ENCODE measurements around the gene TGM5.
"Not testable (repeated sequence)": the region's sequence is repeated elsewhere in the genome, so short reads cannot be mapped to it uniquely, and the experiment has no call there.

The TGM5 gene, protein sequence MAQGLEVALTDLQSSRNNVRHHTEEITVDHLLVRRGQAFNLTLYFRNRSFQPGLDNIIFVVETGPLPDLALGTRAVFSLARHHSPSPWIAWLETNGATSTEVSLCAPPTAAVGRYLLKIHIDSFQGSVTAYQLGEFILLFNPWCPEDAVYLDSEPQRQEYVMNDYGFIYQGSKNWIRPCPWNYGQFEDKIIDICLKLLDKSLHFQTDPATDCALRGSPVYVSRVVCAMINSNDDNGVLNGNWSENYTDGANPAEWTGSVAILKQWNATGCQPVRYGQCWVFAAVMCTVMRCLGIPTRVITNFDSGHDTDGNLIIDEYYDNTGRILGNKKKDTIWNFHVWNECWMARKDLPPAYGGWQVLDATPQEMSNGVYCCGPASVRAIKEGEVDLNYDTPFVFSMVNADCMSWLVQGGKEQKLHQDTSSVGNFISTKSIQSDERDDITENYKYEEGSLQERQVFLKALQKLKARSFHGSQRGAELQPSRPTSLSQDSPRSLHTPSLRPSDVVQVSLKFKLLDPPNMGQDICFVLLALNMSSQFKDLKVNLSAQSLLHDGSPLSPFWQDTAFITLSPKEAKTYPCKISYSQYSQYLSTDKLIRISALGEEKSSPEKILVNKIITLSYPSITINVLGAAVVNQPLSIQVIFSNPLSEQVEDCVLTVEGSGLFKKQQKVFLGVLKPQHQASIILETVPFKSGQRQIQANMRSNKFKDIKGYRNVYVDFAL

DNA sequence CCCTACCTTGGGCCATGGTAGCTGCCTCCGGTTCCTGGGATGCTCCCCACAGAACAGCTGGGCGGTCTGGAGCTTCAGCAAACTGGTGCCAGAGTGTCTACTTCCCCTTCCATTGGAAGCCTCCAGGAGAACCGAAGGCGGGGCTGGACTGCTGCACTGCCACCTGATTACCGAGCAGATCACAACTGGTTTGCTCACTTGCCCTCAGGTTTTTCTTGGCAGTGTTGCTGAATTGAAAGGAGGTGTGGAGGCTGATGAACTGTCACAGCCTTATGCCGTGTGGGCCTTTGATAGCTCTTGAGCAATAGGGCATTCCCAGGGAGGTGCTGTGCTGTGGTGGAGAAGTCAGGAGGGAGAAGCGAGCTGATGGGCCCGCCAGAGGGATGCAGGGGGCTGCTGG lies at the start of gene TGM5:
Gene TGM5, minus strand, starts transcription at position 95 of the 400 bp plus-strand sequence. Its CDS starts 79 bp downstream, at position 16.
- DNase-seq: no peak

DNA sequence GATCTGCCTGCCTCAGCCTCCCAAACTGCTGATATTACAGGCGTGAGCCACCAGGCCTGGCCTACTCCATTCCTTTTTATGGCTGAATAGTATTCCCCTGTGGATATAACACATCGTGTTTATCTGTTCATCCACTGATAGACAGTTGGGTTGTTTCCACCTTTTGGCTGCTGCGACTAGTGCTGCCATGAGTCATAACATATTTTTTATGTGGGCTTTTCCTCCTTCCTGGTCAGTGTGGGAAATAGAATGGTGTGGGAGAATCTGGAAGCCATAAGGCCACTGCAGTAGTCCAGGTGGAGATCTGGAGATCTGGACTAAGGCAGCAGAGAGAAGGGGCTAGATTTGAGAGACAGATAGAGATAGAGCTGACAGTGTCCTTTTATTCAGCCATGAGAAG lies 47.4 kb upstream of the TGM5 start:
- no peak for DNase-seq

DNA sequence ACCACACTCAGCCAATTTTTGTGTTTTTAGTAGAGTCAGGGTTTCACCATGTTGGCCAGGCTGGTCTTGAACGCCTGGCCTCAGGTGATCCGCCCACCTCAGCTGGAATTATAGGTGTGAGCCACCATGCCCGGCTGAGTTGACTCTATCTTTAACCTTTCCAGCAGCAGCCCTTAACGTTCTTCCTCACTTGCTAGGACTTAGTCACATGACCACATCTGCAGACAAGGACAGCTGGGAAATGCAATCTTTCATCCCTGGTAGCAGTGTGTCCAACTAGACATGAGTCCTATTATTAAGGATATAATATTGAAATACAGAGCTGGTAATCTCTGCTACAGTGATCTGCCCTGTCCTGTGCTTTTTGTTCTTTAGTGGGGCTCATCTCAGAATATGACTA lies 45.6 kb upstream of the TGM5 start:
- DNase-seq: no peak

DNA sequence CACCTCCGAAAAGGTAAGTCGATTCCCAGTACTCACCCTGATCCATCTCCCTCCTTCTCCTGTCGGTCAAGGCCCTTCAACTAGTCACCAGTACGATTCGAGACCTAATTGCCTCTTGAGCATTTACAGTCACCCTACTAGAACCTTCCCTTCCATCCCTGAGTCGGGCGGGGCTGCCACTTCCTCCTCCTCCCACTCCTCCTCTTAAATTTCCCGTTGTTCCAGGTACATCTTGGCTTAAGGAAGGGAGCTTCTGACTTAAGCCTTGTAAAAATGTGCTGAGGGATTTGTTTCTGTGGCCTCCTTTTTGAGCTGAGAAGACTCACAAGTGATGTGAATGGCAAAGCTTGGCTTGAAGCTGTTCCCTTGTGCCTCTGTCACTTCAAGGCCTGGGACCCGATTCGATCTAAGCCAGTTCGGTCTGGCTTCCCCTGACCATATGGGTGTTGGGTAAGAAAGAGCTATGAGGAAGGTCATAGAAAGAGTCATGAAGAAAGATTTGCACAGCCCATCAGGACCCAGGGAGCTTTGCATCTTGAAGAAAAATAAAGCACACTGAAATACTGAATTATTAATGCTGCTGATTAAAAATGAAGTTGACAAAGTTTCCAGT lies 35.6 kb upstream of the TGM5 start, which contains the start of gene TGM7:
Gene TGM7, minus strand, starts transcription at position 51 of the 613 bp plus-strand sequence.
- no peak for DNase-seq

DNA sequence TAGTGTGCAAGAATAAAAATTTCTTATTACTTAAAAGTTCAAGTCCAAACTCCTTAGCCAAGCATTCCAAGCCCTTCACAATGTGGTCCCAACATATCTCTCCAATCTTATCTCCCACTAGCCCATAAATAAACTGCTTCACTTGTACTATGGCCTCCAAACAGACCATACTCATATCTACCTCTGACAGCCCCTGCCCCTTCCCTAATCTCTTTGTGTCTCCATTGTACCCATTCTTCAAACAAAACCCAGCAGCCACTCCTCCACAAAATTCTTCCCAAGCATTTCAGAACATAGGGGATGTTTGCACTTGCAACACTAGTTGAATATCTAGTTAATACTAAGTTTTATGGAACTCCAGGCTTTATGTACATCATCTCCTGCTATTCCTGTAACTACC lies 33.2 kb upstream of the TGM5 start:
- DNase-seq: no peak

DNA sequence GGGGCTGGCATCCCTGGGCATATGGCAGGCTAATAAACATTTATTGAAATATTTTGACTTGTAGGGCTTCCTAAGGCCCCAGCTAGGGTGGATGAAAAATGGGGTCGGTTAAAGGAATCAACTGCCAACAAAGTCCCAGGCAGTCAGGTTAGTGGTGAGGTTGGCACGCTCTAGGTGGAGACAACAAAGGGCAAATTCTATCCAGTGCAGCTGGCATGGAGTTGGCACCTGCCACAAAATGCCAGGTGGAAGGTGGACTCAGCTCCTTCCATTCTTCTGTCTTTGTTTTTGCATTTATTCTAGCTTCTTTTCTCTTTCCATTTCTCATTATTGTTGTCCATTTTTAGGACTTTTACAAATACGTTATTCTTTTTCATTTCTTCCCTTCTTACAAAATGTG lies 32.7 kb upstream of the TGM5 start:
- no peak for DNase-seq

DNA sequence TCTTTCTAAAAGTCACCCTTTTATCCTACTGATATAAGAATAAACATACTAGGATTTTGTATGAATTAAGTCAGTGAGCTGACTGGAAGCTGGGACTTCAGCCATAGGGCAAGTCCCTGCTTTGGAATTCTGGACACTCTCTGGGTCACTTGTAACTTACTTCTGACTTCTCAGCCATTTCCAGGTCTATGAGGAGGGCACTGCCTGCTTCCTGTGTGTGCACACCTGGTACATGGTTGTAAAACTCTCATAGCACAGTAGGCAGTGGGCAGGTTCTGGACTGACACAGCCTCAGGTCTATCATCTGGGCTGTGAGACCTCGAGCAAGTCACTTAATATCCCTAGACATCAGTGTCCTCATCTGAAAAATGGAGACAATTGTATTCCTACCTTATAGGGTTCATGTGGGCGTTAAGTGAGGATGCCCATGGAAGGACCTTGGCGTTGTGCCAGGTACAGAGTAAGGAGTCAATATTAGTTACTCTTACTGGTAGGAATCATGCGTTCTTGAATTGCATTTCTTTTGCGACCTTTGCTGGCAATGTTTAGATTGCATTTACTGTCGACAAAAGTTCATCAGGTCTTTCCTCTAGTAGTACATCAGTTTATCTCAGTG lies 27.5 kb upstream of the TGM5 start:
- no peak for DNase-seq

DNA sequence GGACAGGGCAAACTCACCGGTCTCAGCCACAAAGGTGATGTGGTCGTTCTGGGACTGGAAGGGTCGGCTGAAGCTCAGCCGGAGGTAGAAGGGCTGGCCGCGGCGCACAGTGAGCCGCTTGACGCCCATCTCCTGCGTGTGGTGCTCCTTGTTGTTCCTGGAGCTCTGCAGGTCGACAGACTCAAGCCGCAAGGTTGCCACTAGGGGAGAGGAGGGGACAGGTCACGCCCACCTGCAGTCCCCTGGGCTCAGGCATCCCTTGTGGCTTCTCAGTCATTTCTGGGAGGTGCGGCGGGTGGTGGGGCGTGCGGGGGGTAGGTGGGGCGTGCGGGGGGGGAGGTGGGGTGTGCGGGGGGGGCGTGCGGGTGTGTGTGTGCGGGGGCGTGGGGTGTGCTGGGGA lies 26.7 kb upstream of the TGM5 start:
- DNase-seq: no peak

DNA sequence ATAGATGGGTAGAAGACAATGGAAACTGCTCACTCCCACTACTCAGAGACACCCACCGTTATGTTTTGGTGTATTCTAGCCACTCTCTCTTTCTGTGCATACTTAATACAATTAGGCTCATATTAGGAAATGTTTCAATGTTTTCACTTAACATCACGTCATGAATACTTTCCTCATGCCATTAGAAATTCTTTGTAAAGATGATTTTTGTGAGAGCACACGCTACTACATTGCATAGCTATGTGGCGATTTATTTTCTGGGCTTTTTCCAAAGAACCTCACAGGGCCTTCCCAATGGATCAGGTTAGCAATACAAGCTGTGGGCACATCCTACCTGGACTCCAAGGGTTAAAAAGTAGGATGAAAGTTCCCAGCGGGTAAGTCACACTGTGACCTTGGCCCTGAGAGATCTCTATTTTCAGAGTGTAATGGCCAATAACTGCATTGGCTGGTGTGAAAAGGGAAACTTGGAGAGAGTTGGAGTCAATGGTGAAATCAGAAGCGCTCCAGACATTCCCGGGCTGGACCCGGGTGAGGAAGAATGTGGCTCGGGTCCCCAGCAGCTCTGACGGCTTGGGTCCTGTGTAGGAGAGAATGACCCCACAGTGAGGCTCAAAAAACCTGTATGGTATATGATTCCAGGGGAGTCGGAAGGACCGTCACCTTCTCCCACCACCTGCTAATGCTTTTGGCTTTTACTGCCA lies 25.8 kb upstream of the TGM5 start:
- DNase-seq: no peak

DNA sequence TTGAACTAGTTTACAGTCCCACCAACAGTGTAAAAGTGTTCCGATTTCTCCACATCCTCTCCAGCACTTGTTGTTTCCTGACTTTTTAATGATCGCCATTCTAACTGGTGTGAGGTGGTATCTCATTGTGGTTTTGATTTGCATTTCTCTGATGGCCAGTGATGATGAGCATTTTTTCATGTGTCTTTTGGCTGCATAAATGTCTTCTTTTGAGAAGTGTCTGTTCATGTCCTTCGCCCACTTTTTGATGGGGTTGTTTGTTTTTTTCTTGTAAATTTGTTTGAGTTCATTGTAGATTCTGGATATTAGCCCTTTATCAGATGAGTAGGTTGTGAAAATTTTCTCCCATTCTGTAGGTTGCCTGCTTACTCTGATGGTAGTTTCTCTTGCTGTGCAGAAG lies 22.9 kb upstream of the TGM5 start:
- not testable (repeated sequence) for DNase-seq

DNA sequence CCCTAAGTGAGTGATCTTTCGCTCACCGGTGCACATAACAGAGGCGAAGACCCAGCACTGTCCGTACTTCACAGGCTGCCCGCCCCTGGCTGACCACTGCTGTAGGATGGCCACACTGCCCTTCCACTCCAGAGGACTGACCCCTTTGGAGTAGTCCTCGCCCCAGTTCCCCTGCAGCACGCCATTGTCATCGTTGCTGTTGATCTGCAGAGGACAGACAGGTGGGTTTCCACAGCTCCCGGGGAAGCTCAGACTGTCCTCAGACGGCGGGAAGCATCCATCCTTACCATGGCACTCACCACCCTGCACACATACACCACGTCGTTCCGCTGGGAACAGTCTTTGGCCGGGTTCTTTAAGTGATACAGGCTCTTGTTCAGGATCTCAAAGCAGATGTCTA lies 20.5 kb upstream of the TGM5 start:
- no peak for DNase-seq

DNA sequence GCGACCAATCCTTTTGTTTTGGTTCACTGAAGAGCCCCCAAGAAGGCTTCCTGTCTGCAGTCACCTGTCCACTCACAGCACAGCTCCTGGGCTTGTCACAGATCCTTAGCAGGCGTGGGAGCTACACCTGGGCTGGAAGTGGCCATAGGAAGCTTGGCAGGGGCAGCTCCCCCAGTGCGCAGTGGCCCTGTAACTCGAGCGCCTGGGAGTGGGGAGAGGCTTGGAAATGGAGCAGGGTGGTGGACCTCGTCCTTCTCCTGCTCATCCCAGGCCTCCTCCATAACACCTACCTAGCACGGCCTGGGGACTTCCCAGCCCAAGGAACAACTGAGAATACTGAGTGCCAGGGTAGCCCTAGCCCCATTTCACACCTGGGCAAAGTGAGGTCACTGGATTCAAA lies 19.3 kb upstream of the TGM5 start:
- DNase-seq: no peak

DNA sequence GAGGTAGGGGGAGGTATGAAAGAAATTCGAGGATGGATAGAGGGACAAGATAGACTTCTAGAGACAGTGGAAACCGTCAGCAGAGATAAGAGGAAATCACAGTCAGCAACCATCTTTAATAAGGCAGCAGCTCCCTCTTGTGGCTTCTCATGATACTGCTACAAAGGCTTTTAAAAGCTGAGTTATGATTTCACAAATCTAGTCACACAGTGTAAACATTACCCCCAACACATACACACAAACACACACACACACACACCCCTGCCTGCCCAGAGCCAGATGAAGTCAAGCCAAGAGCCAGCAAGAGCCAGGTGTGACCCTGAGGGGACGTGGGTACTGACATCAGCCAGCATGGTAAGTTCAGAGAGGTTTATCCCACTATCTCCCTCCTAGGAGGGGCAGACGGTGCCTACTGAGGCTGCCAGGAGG lies 18.9 kb upstream of the TGM5 start:
- peak; percentile 12 for DNase-seq

DNA sequence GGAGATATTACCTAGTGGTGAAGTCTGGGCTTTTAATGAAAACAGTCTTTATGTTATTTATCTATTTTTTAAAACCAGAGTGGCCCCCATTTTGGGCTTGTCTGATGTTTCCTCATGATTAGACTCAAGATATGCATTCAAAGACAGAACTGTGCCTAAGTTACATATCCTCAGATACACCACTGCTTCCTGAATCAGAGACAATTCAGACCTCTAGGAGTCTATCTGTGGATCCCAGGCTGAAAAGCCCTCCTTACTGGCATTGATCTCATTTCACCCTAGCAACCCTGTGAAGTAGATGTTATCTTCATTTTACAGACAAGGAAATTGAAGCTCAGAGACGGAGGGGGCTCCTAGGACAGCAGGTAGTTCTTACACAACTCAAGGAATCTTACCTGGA lies 16.8 kb upstream of the TGM5 start:
- no peak for DNase-seq

DNA sequence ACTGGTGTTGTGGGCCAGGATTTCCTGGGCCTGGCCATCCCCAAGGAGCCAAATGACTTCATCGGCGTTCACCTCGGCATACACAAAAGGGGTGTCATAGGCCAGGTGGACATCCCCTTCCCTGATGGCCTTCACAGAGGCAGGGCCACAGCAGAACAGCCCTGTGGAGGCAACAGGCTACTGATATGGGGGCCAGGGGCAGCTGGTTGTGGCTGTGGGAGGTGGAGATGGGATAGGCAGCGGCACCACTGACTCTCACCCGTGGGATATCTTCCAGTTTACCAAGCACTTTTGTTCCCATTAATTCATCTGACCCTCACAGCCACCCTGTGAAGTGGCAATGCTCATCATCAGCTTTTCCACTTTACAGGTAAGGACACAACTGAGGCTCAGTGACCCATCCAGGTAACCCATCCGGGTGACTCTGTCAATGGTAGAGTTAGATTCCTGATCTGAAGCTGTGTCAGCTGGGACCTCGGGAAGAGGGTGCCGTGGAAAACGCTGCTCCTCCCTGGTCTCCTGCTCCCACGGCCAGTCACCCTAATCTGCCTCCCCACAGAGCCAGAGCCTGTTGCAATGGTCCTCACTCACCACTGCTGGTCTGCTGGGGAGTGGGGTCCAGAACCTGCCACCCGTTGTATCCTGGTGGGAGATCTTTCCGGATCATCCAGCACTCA lies 15.3 kb upstream of the TGM5 start:
- no peak for DNase-seq

DNA sequence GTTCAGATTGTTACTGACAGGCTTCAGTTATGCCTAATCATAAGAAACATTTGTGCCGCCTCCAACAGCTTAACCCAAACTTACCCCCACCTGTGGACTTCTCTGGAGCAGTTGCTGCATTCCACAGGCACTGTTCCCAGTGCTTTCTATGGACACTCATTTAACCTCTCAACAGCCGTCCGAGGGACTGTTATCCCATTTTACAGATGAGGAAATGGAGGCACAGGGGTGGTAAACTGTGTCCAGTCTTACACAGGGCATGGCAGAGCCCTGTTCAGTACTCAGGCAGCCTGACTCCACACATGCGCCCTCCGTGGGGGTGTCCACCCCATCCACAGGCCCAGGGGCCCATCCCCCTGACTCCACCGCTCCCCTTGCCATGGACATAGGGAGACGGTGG lies 14.3 kb upstream of the TGM5 start:
- DNase-seq: no peak

DNA sequence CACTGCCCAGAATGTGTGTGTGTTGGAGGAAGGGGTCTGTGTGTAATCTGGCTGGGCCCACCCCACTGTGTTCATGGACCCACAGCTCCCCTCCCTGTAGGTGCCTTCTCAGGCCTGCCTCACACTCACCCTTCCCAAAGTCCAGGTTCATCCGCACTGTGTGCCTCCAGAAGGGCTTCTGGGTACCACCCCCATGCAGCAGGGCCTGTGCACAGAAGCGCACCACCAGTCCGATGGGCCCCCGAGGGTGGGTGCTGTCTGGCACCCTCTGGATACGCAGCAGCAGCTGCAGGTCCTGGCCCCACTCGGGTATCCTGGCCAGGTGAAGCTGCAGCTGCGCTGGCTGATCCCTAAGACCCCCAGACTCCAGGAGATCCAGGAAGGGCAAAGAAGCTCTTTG lies 12.8 kb upstream of the TGM5 start:
- no peak for DNase-seq

DNA sequence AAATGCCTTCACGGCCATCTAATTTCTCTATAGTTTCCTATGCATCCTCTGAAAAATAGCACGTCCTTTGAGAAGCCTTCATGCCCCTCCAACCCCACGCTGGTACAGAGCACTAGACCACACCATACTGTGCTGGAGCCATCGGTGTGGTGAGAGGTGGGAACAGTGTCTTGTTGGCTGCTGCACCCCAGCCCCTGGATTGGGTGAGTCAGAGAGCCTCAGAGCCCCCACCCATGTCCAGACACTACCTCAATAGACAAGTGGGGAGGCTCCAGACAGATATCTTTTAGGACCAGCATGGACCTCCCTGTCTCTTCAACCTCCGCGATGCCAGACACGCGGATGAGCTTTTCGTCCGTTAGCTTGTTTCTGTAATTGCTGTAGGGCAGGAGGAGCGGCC lies 12.1 kb upstream of the TGM5 start:
- no peak for DNase-seq

DNA sequence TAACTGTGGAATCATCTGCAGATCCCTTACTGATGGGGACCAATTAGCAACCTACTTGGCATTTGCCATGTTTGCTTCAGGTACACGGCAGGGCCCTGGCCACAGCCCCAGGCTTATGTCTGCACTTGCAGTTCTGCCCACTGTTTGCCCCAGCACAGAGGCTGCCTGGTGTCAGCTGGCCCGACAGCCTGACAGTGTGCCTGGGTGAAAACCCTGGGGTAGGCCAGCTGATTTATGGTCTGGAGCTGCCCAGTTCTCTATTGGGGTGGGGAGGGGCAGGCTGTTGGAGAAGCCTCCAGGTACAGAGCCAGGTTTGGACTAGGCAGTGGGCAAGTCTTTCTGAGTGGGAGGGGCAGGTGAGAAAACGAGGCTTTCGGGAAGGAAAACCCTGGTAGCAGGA lies 11.2 kb upstream of the TGM5 start:
- no peak for DNase-seq

DNA sequence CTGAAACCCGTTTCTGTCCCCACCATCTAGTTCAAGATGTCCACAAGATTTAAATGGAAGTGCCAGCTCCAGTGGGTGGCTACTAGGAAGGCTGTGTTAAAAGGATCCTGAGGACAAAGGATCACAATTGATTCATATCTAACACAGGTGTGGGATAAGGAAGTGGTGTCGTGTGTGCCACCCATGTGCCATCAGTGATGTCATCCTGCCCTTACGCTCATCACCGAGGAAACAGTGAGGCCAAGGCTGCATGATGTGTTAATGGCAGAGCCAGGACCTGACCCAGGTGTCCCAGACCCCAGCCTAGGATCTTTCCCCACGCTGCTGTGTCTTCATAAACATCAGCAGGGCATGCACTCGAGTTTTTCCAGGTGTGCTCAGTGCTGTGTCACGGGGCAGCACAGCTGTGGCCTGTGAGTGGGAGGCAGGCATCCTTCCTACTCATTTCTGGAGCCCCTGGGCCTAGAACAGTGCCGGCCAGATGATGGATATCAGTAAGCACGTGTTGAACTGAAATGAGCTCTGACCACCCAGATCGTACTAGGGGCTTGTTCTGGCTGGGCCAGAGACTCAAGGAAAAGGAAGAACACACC lies 10.6 kb upstream of the TGM5 start:
- no peak for DNase-seq

DNA sequence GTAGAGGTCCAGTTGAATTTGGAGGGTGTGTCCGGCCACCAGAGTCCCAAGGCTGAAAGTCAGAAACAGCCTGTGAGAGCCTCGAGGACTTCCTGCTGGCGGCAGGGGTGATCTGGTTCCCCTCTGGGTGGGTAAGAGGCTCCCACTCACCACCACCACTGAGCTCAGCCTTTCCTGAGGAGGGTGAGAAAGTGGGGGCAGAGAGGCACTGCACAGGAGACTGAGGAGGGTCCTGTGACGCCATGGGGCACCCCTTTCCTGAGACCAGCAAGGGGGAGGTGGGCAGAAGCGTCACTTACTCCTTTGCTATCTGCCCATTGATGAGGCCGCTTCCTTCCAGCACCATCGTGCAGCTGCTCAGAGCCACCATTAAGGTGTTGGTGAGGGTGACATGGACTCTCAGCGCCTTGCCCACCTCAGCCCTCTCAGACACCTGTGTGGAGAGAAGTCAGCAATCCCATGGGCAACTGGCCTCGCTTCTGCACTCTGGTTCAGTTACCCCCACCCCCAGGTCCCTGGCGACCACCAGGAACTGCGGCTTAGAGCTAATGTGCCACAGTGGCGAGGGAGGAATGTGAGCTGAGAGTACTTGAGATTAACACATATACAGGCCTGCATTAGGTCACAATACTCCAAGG lies 10.0 kb upstream of the TGM5 start:
- DNase-seq: no peak

Measured in NCI-H2107 (cell line).